Measurements from ENCODE around the gene FER1L5.

The FER1L5 gene

DNA sequence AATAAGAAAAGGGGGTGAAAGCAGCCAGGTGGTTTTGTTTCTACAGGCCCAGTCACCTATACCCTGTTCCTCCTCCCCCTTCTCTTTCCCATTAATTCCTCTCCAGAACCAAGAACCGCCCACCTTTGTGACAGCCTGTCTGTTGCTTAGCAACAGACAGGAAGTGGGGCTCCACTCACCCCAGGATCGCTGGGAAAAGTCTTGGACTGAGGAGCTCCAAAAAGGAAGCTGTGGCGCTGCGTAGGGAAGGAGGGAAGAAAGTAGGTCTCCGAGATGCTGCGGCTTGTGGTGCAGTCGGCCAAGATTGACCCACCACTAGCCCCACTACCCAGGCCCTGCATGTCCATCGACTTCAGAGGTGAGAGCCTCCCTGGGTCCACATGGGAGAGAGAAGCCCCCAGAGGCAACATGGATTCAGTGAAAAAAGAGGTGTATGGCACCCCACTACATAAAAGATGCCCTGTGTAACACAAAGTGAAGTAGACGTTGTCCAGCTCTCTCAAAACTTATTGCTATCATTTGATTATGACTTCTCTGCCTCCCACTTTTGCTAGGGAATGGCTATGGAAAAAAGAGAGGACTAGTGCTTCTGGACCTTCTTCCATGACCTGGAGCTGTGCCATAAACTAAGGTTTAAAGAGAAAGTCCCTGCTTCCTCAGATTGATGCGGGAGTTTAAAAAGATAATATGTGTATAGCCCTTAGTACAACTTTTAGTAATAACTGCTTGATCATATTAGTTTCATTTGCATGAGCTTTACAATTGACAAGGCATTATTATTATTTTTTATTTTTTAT is at the start of gene FER1L5:
TSS of gene FER1L5 (plus strand) at position 201 of the 797 bp plus-strand sequence. CDS start at position 274, 73 bp downstream.
- no peak for DNase-seq (ENCODE audit: low spot score)
- TF ChIP-seq, protein P1, sequence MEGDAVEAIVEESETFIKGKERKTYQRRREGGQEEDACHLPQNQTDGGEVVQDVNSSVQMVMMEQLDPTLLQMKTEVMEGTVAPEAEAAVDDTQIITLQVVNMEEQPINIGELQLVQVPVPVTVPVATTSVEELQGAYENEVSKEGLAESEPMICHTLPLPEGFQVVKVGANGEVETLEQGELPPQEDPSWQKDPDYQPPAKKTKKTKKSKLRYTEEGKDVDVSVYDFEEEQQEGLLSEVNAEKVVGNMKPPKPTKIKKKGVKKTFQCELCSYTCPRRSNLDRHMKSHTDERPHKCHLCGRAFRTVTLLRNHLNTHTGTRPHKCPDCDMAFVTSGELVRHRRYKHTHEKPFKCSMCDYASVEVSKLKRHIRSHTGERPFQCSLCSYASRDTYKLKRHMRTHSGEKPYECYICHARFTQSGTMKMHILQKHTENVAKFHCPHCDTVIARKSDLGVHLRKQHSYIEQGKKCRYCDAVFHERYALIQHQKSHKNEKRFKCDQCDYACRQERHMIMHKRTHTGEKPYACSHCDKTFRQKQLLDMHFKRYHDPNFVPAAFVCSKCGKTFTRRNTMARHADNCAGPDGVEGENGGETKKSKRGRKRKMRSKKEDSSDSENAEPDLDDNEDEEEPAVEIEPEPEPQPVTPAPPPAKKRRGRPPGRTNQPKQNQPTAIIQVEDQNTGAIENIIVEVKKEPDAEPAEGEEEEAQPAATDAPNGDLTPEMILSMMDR (IDR thresholded peaks at IDR 0.05; ENCODE audit: borderline replicate concordance, control extremely low read depth, extremely low read depth, insufficient read depth, missing control alignments): no peak
- in situ Hi-C loops (cut with MboI; ENCODE audit: low sequenced_read_pairs, unreplicated experiment): no loop called here

DNA sequence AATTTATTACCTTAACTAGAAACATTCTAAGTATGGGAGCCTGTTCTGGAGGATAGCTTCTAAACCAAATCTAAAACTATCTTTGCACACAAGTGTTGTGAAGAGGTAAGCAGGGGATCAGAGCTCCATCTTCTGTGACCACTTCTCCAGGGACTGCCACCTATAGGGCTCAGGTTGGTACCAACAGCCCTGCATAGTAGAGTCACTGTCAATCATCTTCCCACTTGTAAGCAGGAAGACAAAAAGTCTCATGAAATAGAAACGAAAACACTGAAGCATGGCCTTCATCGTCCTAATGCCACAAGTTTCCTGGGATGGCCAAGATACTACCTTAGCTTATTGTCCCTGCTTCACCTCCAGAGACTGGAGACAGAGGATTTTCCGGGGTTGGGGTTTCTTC is 48.3 kb upstream of the FER1L5 start:
- in situ Hi-C loops (cut with MboI; ENCODE audit: low sequenced_read_pairs, unreplicated experiment): no loop called here
- DNase-seq (ENCODE audit: low spot score): no peak
- TF ChIP-seq, protein P1 (IDR thresholded peaks at IDR 0.05; ENCODE audit: borderline replicate concordance, control extremely low read depth, extremely low read depth, insufficient read depth, missing control alignments): no peak

DNA sequence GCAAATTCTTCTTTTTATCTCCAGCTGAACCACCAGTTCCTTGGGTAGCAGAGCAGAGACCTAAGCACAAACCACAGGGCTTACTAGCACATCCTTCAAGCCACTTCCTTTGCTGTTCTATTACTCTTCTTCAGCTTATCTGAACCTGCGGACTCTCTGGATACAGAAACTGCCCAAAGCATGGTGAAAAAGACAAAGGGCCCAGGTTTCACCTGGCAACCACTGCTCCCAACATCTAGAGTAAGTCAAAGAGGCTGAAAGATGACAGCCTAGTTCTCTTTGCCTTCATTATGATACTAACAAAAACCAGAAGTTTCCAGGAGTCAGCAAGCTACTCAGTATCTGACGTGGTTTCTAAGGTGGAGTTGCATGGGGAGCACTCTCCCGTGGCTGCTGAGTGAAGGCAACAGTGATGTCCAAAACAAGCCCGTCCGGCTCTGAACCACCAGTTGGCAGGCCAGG is 47.8 kb upstream of the FER1L5 start:
- TF ChIP-seq, protein P1 (IDR thresholded peaks at IDR 0.05; ENCODE audit: borderline replicate concordance, control extremely low read depth, extremely low read depth, insufficient read depth, missing control alignments): no peak
- in situ Hi-C loops (cut with MboI; ENCODE audit: low sequenced_read_pairs, unreplicated experiment): no loop called here
- no peak for DNase-seq (ENCODE audit: low spot score)

DNA sequence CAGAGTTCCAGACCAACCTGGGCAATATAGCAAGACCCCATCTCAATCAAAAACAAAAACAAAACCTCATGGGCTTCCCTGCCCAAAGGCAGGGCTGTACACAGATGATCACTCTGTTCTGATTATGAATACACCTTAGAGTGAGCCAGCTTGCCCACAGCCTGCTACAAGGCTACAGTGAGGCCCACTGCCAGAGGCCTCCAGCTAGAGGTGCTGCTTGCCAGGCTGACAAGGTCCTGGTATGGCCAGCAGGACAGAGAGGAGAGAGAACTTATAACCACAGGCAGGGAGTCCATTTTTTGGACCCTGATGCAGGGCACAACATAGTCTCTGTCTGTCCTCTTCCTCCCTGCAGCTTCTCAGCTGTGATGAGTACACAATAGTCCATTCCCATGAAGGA is 46.0 kb upstream of the FER1L5 start:
- no peak for DNase-seq (ENCODE audit: low spot score)
- TF ChIP-seq, protein P1 (IDR thresholded peaks at IDR 0.05; ENCODE audit: borderline replicate concordance, control extremely low read depth, extremely low read depth, insufficient read depth, missing control alignments): no peak
- in situ Hi-C loops (cut with MboI; ENCODE audit: low sequenced_read_pairs, unreplicated experiment): no loop called here

DNA sequence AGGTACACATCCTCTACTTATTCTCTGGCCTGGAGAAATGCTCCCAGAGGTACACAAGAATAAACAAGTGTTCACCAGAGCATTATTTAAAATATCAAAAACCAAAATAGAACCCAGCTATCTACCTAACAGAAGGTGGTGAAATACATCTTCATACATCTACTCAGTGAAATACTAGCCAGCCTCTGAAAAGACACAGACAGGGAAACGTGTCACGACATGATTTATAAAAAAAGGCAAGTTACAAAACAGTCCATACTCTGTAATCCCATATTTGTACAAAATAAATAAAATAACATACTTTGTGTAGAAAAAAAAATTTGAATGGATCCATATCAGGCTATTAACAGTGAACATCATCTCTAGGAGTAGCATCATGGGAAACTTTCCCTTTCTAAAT is 42.6 kb upstream of the FER1L5 start:
- no peak for DNase-seq (ENCODE audit: low spot score)
- TF ChIP-seq, protein P1 (IDR thresholded peaks at IDR 0.05; ENCODE audit: borderline replicate concordance, control extremely low read depth, extremely low read depth, insufficient read depth, missing control alignments): no peak
- in situ Hi-C loops (cut with MboI; ENCODE audit: low sequenced_read_pairs, unreplicated experiment): no loop called here

DNA sequence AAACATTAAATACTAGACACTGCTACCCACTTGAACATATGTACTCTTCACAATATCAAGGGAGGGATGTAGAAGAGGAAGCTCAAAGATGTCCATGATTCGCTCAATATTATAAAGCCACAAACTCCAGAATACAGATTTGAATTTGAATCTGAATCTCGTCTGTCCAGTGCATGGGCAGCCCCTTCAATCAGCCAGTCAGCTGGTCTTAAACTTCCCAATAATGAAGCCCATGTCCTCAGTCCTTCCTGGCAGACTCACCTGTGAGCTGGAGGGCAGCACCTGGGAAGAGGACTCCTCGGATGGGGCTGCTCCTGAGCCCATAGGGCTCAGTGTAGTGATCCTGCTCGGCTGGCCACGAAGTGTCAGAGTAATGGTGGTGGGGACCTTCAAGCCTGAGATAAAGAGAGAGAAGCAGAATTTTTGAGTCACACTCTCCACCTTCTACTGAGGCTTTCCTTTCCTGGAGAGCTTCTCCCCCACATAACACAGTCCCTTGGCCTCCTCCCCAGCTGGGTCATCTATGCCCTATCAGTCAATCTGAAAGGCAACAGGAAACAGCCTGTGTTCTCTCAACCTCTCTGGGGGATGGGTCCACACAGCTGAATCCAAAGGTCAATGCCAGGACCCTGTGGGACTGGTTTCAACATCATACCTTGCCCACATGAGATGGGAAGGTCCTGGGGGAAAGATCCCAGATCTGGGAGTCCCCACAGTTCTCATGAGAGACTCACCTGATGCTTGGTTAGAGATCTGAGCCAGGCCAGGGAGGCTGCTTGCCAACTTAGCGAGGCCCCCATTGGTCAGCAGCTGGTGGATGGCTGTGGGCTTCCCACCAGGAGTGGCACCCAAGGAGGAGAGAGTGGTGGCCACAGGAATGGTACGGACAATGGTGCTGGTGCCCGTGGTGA is 40.9 kb upstream of the FER1L5 start:
- TF ChIP-seq, protein P1 (IDR thresholded peaks at IDR 0.05; ENCODE audit: borderline replicate concordance, control extremely low read depth, extremely low read depth, insufficient read depth, missing control alignments): no peak
- in situ Hi-C loops (cut with MboI; ENCODE audit: low sequenced_read_pairs, unreplicated experiment): no loop called here
- peak; percentile 33 for DNase-seq (ENCODE audit: low spot score)
